GM10266 (cell line): ENCODE measurements around the gene BICD1.

Experiments used
- DNase-seq: peaks from one replicate; pipeline ENCODE4 v3.0.0; 2012; ENCODE audit errors: extremely low spot score
- TF ChIP-seq, protein P1 (sequence below): IDR thresholded peaks from 2 replicates; pipeline ENCODE4 v1.5.1; 2012; ENCODE audit warnings: mild to moderate bottlenecking, low read depth; ENCODE audit not compliant: control insufficient read depth, insufficient read depth; ENCODE audit errors: missing control alignments

BICD1 gene

DNA sequence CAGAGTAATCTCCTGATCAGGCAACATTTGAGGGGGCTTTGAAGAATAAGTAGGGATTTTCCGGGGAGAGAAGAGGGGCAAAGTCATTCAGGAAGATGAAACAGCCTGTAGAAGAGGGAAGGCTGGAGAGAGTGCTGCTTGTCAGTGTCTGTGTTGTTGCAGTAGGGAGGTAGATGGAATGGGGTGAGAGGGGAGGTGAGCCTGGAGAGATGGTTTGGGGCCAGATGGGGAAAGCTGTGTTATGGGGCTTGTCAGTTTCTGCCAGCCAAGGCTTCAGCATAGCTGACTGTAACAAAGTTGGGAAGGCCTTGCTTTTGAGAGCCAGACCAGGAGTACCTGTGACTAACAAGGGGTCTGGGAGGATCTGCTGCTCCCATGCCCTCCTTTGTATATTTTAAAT lies 18.0 kb downstream of the BICD1 start:
- TF ChIP-seq, protein P1, sequence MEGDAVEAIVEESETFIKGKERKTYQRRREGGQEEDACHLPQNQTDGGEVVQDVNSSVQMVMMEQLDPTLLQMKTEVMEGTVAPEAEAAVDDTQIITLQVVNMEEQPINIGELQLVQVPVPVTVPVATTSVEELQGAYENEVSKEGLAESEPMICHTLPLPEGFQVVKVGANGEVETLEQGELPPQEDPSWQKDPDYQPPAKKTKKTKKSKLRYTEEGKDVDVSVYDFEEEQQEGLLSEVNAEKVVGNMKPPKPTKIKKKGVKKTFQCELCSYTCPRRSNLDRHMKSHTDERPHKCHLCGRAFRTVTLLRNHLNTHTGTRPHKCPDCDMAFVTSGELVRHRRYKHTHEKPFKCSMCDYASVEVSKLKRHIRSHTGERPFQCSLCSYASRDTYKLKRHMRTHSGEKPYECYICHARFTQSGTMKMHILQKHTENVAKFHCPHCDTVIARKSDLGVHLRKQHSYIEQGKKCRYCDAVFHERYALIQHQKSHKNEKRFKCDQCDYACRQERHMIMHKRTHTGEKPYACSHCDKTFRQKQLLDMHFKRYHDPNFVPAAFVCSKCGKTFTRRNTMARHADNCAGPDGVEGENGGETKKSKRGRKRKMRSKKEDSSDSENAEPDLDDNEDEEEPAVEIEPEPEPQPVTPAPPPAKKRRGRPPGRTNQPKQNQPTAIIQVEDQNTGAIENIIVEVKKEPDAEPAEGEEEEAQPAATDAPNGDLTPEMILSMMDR, result no peak
- DNase-seq, result no peak

DNA sequence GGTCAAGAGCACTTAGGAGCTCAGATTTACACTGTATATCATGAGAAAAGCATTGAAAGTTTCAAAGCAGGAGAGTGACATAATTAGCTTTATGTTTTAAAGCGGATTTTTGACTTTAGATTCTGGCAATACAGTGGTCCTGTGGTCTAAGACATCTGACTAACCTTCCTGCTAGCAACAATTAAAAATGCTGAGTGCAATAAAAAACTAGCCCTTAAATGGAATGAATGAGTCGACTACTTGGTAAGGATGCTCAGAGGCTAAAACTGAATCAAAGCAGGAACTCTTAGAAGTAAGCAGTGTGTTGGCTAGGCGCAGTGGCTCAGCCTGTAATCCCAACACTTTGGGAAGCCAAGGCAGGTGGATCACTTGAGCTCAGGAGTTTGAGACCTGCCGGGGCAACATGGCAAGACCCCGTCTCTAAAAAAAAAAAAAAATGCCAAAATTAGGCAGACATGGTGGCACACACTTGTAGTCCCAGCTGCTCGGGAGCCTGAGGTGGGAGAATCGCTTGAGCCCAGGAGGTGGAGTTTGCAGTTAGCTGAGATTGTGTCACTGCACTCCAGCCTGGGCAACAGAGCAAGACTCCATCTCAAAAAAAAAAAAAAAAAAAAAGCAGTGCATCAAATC lies 18.9 kb downstream of the BICD1 start:
- TF ChIP-seq, protein P1, result no peak
- DNase-seq, result no peak

DNA sequence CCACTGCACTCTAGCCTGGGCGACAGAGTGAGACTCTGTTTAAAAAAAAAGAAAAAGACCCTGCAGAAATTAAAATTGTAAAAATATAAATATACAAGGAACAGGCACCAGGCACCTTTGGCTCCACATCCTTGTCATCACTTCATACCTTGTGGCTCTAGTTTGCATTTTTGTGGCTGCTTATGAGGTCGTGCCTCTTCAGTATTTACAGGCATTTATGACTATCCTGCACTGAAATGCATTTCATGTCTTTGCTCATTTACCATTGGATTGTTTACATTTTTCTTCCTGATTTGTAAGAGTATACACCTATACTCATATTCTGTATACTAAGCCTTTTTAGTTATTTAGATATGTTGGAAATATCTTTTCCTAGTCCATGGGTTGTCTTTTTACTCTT lies 20.1 kb downstream of the BICD1 start:
- TF ChIP-seq, protein P1, result no peak
- DNase-seq, result no peak

DNA sequence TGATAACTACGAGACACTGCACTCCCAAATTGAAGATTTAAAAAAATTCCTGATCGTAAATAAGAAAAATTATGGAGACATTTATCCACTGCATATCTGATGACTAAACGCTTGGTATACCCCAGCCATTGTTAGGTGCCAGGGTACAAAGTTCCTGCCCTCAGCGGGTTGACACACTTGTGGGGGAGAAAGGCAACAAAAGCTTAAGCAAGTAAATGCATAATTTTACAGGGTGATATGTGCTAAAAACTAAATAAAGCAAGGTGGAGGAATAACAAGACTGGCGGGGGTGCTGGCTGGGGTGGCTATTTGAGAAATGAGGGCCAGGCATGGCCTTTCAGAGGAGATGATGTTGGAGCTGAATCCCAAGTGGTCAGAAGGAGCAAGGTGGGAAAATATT lies 25.0 kb downstream of the BICD1 start:
- no peak for DNase-seq
- TF ChIP-seq, protein P1, result no peak

DNA sequence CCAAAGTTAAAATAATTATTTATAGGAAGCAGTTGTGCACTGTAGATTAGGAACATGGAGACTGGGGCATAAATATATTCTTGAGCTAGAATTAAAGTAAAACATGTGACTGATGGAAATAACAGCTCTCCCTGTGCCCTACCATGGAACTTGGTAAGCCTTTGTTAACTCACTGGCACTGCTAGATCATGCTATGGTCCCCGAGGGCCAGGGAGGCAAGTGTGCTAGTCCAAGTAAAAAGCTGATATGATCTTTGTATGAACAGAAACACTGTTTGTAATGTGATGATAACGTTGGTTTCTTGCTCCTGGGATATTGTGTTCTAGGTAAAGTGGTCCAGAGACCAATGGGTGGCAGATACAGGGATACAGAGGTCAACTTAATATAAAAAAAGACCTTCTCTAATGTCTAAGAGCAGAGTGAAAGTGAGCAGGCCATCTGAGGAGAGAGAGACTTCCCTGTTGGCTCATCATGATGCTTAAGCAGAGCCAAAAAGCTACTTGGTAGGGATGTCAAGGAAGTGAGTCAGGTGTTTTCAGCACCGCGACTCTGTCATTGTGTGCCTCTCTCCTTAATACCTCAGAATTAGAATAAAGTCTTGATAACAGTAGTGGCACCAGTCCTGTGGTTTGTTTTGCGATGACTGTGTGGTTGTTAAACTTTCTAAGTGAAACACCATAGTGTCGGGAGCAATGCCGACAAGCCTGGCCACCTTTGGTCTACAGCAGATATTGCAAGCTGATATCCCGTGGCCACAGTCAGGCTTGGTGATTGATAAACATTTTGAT lies 27.6 kb downstream of the BICD1 start:
- TF ChIP-seq, protein P1, result no peak
- peak; percentile 31 for DNase-seq

DNA sequence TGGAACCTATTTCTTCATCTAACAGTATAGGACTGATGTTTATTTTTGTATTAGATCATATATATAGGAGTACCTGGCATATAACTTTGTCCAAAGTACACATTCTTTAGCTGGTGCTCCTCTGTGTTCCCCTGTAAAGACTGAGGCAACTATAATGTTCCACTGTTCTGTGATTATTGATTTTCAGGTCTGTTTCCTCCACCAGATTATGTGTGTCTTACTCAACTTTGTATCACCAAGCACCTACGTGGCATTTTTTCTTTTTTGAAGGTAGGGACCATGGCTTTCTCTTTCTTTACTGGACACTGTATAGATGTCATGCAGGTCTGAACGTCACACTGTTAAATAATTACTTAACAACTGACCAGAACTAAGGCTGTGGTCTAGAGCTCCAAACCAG lies 29.3 kb downstream of the BICD1 start:
- TF ChIP-seq, protein P1, result no peak
- DNase-seq, result no peak

DNA sequence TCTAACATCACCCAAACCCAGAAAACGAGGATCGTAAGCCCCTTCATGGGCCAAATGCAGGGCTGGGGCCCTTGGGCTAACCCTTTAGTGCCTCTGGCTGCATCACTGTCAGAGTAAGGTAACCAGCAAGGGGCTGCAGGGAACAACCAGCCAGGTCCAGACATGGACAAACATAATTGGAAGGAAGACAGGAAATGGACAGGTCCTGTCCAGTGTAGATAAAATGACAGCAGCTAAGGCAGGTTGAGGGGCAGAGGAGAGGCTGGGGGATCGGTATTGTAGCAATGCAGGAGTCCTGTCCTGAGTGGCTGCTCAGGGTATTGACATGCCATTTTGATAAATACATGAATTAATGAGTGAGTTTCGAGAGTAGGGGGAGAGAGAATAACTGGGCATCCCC lies 29.8 kb downstream of the BICD1 start:
- TF ChIP-seq, protein P1, result no peak
- DNase-seq, result no peak
